ENCODE measurements around the gene TBC1D8.

Gene TBC1D8

DNA sequence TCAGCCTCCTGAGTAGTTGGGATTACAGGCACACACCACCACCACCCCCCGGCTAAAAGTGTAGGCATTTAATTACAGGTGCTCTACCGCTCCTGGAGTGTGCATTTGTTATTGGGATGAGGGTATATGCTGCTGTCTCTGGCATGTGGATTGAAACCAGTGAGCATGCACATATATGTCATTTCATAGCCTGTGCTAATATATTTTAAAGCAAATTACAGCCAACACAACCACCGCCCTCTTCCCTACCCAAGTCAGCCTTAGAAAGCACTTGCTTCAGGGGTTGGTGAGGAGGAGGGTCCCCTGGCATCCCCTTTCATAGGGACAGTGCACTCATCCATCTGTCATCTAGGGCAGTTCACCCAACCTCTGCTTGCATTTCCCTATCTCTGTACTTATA, 10.5 kb upstream of the TBC1D8 start:
- no peak for DNase-seq

DNA sequence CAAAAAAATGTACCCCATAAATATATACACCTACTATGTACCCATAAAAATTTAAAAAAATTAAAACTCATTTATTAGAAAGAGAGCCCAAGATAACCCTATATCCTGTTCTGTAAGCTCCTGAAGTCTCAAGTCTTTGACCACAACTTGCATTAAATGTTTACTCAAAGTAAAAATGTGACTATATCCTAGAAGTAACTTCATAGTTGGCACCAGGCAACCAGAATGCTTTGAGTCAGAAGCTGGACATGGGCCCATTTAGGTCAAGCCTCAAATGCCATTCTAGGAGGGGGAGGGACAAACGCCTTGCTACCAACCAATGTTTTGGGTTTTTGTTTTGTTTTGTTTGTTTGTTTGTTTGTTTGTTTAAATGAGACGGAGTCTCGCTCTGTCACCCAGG, 9.3 kb upstream of the TBC1D8 start:
- DNase-seq = no peak

GRCh38 chr2:101159526-101159925, 8.3 kb upstream of the TBC1D8 start:
- DNase-seq = no peak

- no peak for DNase-seq
Observed at GRCh38 chr2:101157272-101157671, 6.1 kb upstream of the TBC1D8 start.

DNA sequence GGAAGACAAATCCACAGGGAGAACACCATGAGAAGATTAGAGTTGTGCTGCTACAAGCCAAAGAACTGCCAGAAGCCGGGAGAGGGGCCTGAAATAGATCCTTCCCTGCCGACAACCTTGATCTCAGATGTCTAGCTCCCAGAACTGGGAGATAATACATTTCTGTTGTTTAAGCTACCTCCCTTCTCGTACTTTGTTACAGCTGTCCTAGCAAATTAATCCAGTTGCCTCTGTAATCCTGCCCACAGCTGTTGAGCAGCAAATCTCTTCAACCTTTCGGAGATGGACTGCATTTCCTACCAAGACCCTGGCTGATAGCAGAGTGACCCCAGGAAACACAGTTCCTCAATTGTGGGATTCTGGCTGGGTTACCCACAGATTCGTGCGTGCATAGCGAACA, 2.6 kb upstream of the TBC1D8 start:
- DNase-seq = no peak

DNA sequence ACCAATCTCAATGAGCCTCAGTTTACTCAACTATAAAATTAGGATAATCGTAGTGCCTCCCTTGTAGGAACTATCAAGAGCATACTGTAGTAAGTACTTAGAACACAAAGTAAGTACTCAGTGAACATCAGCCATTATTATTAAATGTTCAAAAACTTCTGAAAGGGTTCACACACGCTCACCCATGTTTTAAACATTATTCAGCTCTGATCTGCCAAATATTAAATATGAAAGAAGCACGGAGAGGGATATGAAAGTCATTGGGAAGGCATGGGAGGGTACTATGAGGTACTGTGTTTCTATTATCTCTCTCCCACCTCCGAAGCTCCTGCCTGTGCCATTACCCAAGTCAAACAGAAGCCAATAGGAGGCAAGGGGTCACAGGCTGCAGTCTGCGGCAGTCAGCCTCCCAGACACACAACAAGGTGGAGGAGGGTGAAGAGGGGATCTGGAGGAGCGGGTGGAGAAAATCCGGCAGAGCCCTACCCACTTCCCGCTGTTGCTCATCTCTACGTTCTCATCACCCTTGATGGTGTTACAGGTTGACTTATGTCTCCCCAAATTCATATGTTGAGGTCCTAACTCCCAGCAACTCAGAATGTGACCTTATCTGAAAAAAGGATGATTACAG, 2.0 kb upstream of the TBC1D8 start:
- DNase-seq = no peak

DNA sequence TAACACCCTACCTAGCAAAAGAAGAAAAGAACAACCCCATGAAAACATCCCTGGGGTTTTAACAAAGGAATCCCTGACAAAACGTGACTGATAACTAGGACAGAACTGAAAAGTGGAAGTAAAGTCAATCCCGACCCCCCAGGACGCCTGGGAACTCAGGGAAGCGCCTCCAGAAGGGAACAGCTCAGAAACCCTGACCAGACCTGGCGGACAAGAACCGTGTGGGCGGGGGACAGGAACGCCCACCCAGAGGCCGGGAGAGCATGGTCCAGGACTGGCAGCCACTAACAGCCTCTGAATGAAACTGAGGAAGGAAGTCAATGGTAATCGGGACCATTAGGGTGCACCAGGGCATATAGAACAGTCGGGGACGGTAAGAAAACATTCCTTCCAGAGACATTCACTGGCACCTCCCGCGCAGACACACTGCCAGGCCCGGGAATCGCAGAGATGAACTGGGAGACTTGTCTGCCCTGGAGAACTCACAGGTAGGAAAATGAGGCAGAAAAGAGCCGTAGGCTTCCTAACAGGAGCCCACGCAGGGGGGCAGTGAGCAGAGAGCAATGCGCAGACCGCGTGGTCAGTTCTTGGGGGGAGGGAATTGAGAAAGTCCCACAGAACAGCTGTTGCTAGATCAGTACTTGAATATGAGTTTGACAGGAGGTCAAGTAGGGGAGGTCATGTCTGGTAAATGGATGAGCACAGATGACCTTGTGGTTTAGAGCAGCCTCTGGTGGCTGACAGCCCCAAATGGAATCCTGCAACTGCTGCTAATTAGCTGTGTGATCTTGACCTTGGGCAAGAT, 1.3 kb upstream of the TBC1D8 start:
- peak; percentile 30 for DNase-seq

GRCh38 chr2:101151859-101152271, 683 bp upstream of the TBC1D8 start:
- DNase-seq = no peak

GRCh38 chr2:101150306-101151145, 656 bp downstream of the TBC1D8 start:
- peak; percentile 3 for DNase-seq

GRCh38 chr2:101149241-101150192, 1.7 kb downstream of the TBC1D8 start:
- no peak for DNase-seq

GRCh38 chr2:101148777-101149176, 2.4 kb downstream of the TBC1D8 start:
- DNase-seq = no peak

DNA sequence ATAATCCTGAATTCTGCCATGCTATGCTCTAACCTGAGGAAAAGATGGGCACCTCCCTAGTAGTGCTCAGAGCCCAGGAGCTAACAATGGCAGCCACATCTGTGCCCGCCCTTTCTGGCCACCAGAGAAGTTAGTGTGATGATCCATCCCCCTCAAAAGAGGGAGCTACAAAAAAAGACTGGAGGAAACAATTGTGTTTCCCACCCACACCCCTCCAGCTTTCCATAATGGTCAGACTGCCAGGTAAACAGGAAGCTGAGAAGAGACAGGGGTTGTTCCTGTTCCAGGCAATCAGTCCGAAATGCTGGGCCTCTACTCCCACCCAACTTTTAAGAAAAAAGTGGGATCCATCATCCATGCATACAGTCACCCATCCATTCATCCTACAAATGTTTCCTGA, 3.2 kb downstream of the TBC1D8 start:
- no peak for DNase-seq

- no peak for DNase-seq
Observed at GRCh38 chr2:101147062-101147461, 4.1 kb downstream of the TBC1D8 start.

GRCh38 chr2:101146535-101146934, 4.6 kb downstream of the TBC1D8 start:
- no peak for DNase-seq

- no peak for DNase-seq
Observed at GRCh38 chr2:101145406-101145805, 5.8 kb downstream of the TBC1D8 start.

DNA sequence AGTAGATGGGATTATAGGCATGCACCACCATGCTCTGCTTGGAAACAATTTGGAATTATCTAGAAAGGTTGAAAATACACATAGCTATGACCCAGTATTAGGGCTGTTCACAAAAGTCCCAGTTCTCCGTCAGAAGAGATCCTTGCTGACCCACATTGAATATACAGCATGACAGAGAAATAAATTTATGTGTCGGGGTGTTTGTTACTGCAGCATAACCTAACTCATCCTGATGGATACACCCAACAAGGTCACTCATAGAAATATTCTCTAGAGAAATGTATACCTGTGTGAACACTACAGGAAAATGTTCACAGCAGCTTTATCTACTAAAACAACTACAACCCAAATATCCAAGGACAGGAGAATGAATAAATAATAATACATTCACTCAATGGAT, 9.0 kb downstream of the TBC1D8 start:
- DNase-seq = no peak

GRCh38 chr2:101140978-101141655, 10.1 kb downstream of the TBC1D8 start:
- no peak for DNase-seq

GRCh38 chr2:101140237-101140636, 10.9 kb downstream of the TBC1D8 start:
- DNase-seq = no peak

GRCh38 chr2:101139495-101139894, 11.7 kb downstream of the TBC1D8 start:
- DNase-seq = no peak

DNA sequence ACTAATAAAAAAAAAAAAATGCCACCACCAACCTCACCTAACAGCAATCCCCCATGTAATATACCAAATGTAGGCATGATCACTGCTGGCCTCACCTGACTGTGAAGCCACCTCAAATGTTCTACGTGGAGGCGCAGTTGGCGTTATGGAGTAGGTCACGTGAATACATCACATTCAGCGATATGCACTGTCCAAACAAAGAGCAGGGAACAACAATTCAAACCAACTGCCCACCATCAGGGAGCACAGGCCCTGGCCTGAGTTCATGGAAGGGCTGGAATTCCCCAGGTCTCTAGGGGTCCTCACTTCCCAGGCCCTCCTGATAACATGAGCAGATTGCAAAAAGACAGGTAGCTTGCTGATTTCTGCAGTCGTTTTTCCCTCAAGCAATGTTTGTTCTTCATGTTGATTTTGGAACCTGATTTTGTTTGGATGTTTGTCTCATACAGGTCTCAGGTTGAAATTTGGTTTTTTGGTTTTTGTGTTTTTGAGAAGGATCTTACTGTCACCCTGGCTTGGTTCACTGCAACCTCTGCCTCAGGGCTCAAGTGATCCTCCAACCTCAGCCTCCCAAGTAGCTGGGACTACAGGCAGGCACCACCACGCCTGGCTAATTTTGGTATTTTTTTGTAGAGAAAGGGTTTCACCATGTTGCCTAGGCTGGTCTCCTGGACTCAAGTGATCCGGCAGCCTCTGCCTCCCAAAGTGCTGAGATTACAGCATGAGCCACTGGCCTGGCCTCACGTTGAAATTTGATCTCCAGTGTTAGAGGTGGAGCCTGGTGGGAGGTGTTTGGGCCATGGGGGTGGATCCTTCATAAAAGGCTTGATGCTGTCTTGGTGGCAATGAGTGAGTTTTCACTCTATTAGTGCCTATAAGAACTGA, 15.5 kb downstream of the TBC1D8 start:
- DNase-seq = no peak
